Smooth muscle cell (in vitro differentiated cells): ENCODE results near the gene PIP5K1A. TPM values are rescaled to one million over a fixed set of nuclear protein-coding genes. Genes with fewer than 3 reads are reported as not detected.

Experiments
- DNase-seq: peaks from one replicate; lab custom pipeline; 2025; ENCODE audit not compliant: unreplicated experiment; lab: John Stamatoyannopoulos, UW
- H2AFZ ChIP-seq: fragments of 200-600 bp; sonication (generic); 2 replicates; pipeline ENCODE4 v1.6.0; 2016; ENCODE audit warnings: antibody characterized with exemption, low read depth, mild to moderate bottlenecking
- H3F3A ChIP-seq: fragments of 200-600 bp; sonication (generic); 2 replicates; pipeline ENCODE4 v1.6.0; 2017; ENCODE audit warnings: antibody characterized with exemption, low read depth
- H3K27ac ChIP-seq: fragments of 200-600 bp; sonication (generic); 2 replicates; pipeline ENCODE4 v1.5.1; 2016; ENCODE audit warnings: low read depth, mild to moderate bottlenecking
- H3K27me3 ChIP-seq: fragments of 200-600 bp; sonication (generic); 2 replicates; pipeline ENCODE4 v1.6.1; 2016; ENCODE audit warnings: low read depth, mild to moderate bottlenecking
- H3K36me3 ChIP-seq: fragments of 200-600 bp; sonication (generic); 2 replicates; pipeline ENCODE4 v1.5.1; 2016; ENCODE audit warnings: low read depth
- H3K4me1 ChIP-seq: fragments of 200-600 bp; sonication (generic); 2 replicates; pipeline ENCODE4 v1.5.1; 2016; ENCODE audit warnings: low read depth
- H3K4me2 ChIP-seq: fragments of 200-600 bp; sonication (generic); 2 replicates; pipeline ENCODE4 v1.6.0; 2016; ENCODE audit warnings: mild to moderate bottlenecking
- H3K4me3 ChIP-seq: fragments of 200-600 bp; sonication (generic); 2 replicates; pipeline ENCODE4 v1.5.1; 2016; ENCODE audit warnings: mild to moderate bottlenecking
- H3K79me2 ChIP-seq: fragments of 200-600 bp; sonication (generic); 2 replicates; pipeline ENCODE4 v1.6.0; 2016; ENCODE audit warnings: low read depth, mild to moderate bottlenecking
- H3K9ac ChIP-seq: fragments of 200-600 bp; sonication (generic); 2 replicates; pipeline ENCODE4 v1.6.0; 2016; ENCODE audit warnings: low read depth
- H3K9me3 ChIP-seq: fragments of 200-600 bp; sonication (generic); replicated peaks from 2 replicates; pipeline ENCODE4 v1.5.1; 2016; ENCODE audit warnings: low read depth
- H4K20me1 ChIP-seq: fragments of 200-600 bp; sonication (generic); 2 replicates; pipeline ENCODE4 v1.6.0; 2016; ENCODE audit warnings: low read depth
- CTCF ChIP-seq: fragments of 200-600 bp; sonication (generic); IDR thresholded peaks from 2 replicates; pipeline ENCODE4 v1.5.1; 2017; ENCODE audit warnings: borderline replicate concordance, mild to moderate bottlenecking, antibody characterized with exemption; ENCODE audit not compliant: insufficient read depth, poor library complexity, severe bottlenecking
- WGBS: methylation state at CpG from one replicate; pipeline ENCODE4 v1.1.7; 2016; ENCODE audit warnings: low lambda C conversion rate; 5-methylcytosine and 5-hydroxymethylcytosine counted together
- polyA plus RNA-seq: library from polyadenylated mRNA; unstranded; fragments of >200 nt; fragmentation: Nextera tagmentation; extraction: Ambion mirVana; gene quantifications from 2 replicates; pipeline ENCODE4 v1.2.1, GENCODE V29; 2016
- total RNA-seq: library from RNA; depleted of rRNA; stranded (reverse); fragments of >200 nt; gene quantifications from 2 replicates; pipeline ENCODE4 v1.2.3, GENCODE V29; 2014

The PIP5K1A gene
- total and polyA plus RNA-seq, 2 experiments from 2014 or later: 24.1 to 78.2 TPM

GRCh38 chr1:151165281-151165737 is 33.0 kb upstream of the PIP5K1A start:
- H3K27ac ChIP-seq: peak overlapping the region; percentile 70
- peak overlapping the region; percentile 61 for H3K9ac ChIP-seq
- no peaks in the 10 kb centered on the region for H4K20me1 ChIP-seq
- peaks cover 12% of the 10 kb centered on the region for H3K4me1 ChIP-seq
- H3K79me2 ChIP-seq: peaks cover 6% of the 10 kb centered on the region
- 2% methylated on average over 13 of the region's 15 CpGs for whole genome bisulfite sequencing
- H3K4me2 ChIP-seq: peak overlapping the region; percentile 96
- H3K27me3 ChIP-seq: no peaks in the 10 kb centered on the region
- TF ChIP-seq CTCF: peak; percentile 7
- H2AFZ ChIP-seq: peak overlapping the region; percentile 92
- no peaks in the 10 kb centered on the region for H3K9me3 ChIP-seq
- H3K4me3 ChIP-seq: peak overlapping the region; percentile 60
- peaks cover 10% of the 10 kb centered on the region for H3F3A ChIP-seq
- no peaks in the 10 kb centered on the region for H3K36me3 ChIP-seq
- peak; percentile 55 for DNase-seq

- TF ChIP-seq CTCF: no peak
- Histone ChIP-seq H3K9me3 (no peaks in the 10 kb centered on the region), H3F3A (peaks cover 10% of the 10 kb centered on the region), H3K9ac (peak within 1 kb of the TSS; percentile 63), H3K4me1 (peaks cover 12% of the 10 kb centered on the region), H3K4me2 (peak within 1 kb of the TSS; percentile 96), H3K79me2 (peaks cover 6% of the 10 kb centered on the region), H3K4me3 (peak within 1 kb of the TSS; percentile 60), H3K36me3 (no peaks in the 10 kb centered on the region), H4K20me1 (no peaks in the 10 kb centered on the region), H3K27ac (peak within 1 kb of the TSS; percentile 73), H3K27me3 (no peaks in the 10 kb centered on the region), H2AFZ (peak within 1 kb of the TSS; percentile 92)
- DNase-seq: peak; percentile 66
- WGBS: 1% methylated on average over 38 of the region's 38 CpGs
These were observed 32.4 kb upstream of the PIP5K1A start, which contains the start of the genes LYSMD1 and SCNM1 for GRCh38 chr1:151165738-151166504. TSS of gene LYSMD1 (minus strand) at chr1:151165902. CDS start at chr1:151165258, 644 bp downstream. TSS of gene SCNM1 (plus strand) at chr1:151166144. CDS start at chr1:151166153, 9 bp downstream.

DNA sequence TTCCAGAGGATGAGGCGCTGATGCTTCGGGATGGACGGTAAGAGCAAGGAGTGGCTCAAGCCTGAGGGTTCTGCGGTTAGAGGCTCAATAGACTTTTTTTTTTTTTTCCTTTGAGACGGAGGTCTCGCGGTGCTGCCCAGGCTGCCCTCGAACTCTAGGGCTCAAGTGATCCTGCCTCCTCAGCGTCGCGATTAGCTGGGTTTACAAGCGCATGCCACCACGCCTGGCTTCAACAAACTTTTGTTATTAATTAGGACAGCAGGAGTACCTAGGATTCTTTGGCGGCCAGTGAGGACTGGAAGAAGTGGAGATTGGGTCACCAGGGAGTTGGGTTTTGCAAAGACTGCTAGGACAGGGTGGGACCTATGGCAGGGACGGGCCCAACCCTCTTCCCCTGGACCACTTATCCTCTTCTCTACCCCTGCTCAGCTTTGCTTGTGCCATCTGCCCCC is 31.8 kb upstream of the PIP5K1A start:
- no peak for DNase-seq
- Histone ChIP-seq H3K4me3 (peak overlapping the region; percentile 60), H3K36me3 (no peaks in the 10 kb centered on the region), H3F3A (peaks cover 10% of the 10 kb centered on the region), H3K27ac (peak overlapping the region; percentile 73), H3K4me1 (peaks cover 12% of the 10 kb centered on the region), H3K9ac (peak overlapping the region; percentile 63), H3K9me3 (no peaks in the 10 kb centered on the region), H2AFZ (peak overlapping the region; percentile 21), H3K27me3 (no peaks in the 10 kb centered on the region), H3K4me2 (peak overlapping the region; percentile 96), H3K79me2 (peaks cover 6% of the 10 kb centered on the region), H4K20me1 (no peaks in the 10 kb centered on the region)
- no peak for TF ChIP-seq CTCF
- WGBS: 9% methylated on average over 15 of the region's 15 CpGs
